HG02678 (cell line): ENCODE measurements around the gene ASXL1.

ENCODE experiments used
- ATAC-seq: cut with Tn5 transposase; IDR thresholded peaks from one replicate; pipeline ENCODE4 v1.9.1; 2021; ENCODE audit warnings: mild to moderate bottlenecking, moderate library complexity; ENCODE audit not compliant: unreplicated experiment

ASXL1 gene

GRCh38 chr20:32451340-32451681, 93.2 kb downstream of the ASXL1 start:
- ATAC-seq: no peak

GRCh38 chr20:32451682-32452461, 93.7 kb downstream of the ASXL1 start:
- no peak for ATAC-seq

DNA sequence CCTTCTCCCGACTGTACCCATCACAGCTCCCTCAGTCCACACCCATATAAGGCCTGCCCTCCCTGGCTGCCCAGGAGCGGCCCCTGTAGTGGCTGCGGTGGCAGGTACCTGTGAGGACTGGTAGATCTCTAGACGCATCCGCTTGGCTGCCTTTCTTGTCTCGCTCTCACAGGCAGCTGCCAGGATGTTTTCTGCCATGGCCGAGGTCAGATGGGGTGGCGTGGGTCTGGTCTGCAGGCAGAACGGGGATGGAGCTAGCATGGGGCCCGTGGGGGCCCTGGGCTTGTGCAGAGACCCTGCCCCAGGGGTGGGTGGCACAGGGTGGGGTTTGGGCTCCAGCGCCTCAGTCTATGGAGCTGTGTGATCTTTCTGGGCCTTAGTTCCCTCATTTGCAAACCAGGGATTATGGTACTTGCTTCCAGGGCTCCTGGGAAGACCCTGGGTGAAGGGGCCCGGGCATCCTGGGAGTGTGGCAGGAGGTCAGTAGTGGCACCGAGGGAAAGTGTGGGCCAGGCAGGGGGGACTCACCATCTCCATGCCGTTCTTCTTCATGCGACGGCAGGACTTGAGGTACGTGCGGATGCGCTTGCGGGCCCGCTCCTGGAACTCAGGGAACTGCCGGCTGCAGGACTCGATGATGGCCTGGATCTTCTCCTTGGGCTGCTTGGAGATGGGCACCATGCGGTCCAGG, 94.8 kb downstream of the ASXL1 start:
- ATAC-seq: no peak

- no peak for ATAC-seq
Observed at GRCh38 chr20:32453467-32454163, 95.5 kb downstream of the ASXL1 start.

DNA sequence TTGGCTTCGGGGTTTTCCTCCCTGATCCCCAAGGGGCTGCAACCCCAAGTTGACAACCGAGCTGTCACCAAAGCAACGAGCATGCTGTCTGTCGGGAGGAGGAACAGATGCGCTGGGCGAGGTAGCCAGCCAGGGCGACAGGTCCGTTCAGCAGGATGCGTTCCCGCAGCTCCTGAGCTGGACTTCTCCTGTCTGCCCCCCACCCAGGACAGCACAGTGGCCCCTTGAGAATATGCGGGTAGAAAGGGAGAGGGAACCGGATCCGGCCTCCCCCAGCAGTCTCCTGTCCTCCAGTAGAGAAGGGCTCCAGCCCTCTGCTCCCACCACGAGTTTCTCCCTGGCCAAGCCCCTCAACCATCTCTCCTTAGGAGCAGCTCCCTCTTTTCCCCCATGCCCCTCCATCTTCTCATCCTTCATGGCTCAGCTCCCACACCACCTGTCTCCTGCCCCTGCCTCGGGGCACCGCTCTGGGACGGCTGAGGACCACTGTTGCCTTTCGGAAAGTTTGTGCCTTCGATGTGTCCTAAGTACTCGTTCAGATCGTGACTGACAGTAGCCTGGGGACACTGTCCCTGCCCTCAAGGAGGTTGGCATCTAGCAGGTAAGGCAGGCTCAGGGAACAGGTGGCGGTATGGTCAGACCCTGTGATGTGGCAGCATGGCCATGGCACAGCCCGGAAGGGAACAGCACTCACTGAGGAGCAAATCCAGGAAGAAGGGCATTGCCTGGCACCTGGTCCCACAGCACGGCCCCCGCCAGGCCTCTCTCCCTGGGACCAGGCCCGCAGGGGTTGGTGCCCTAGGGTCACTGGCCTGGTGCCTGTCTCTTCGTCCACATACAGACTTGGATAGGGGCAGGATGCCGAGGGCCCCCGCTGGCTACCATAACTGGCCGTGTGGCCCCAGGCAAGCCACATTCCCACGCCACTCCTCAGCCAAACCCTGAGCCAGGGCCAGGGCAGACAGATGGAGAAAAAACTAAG, 96.3 kb downstream of the ASXL1 start:
- ATAC-seq: no peak

- ATAC-seq: no peak
Observed at GRCh38 chr20:32455171-32455900, 97.2 kb downstream of the ASXL1 start.

GRCh38 chr20:32455901-32456701, 98.0 kb downstream of the ASXL1 start:
- no peak for ATAC-seq

- ATAC-seq: peak; percentile 55
Observed at GRCh38 chr20:32456869-32457478, 98.8 kb downstream of the ASXL1 start.

- ATAC-seq: peak; percentile 54
Observed at GRCh38 chr20:32457479-32457986, 99.4 kb downstream of the ASXL1 start.

GRCh38 chr20:32458061-32458836, 100.1 kb downstream of the ASXL1 start:
- no peak for ATAC-seq

DNA sequence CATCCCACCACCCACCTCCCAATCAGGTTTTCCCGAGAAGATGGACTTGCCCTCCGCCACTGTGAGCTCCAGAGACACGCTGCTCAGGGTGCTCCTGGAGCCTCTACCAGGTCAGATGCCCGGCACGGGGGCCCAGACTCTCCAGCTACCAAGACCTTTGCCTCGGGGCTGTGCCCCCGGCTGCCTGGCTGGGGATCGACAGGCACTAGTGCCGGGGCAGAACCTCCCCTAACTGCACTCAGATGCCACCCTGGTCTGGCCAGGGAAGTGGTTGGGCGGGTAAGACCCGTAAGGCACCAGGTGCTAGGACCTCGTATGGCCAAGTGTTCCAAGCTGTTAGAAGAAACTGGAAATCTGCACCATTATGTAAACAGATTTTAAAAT, 100.7 kb downstream of the ASXL1 start:
- no peak for ATAC-seq

- ATAC-seq: no peak
Observed at GRCh38 chr20:32460231-32460630, 102.1 kb downstream of the ASXL1 start.

GRCh38 chr20:32460683-32461320, 102.7 kb downstream of the ASXL1 start:
- ATAC-seq: no peak

GRCh38 chr20:32461836-32462600, 103.9 kb downstream of the ASXL1 start:
- ATAC-seq: no peak

GRCh38 chr20:32462900-32463641, 104.9 kb downstream of the ASXL1 start:
- ATAC-seq: no peak
